K562 (cell line): ENCODE measurements around the gene MRPL3. TPM values are rescaled to one million over a fixed set of nuclear protein-coding genes. Genes with fewer than 3 reads are reported as not detected.

Experiments
- ATAC-seq: fragments of 200-7000 bp; cut with Tn5 transposase; 3 replicates; pipeline ENCODE4 v1.9.1; 2020; ENCODE audit warnings: moderate library complexity
- BruUV-seq: library from RNA; stranded (reverse); fragments of 400-500 nt; replicated peaks from 2 replicates; lab custom pipeline; 2021; lab: Mats Ljungman, UMichigan
- CTCF ChIA-PET: fragments of 300-600 bp; formaldehyde crosslinking; extraction: SDS; loops from one replicate; lab custom pipeline; 2021; ENCODE audit warnings: low intra/inter-chr PET ratio; lab: Yijun Ruan, JAX
- POLR2A ChIA-PET: fragments of 300-600, 350-650 bp; sonication (Branson Sonifier 250); formaldehyde crosslinking; extraction: SDS; loops from one replicate; lab custom pipeline; 2021; ENCODE audit warnings: antibody characterized with exemption, inconsistent platforms; lab: Yijun Ruan, JAX
- DNase-seq, 4 experiments: peaks; one replicate each; pipeline versions ENCODE4 v3.0.0 to v3.0.0-alpha.2; 2011 to 2018; ENCODE audit warnings: low spot score in 3 of 4, mixed read lengths in 3 of 4; ENCODE audit errors: extremely low read depth in 1 of 4
- FAIRE-seq: peaks from 2 replicates; lab custom pipeline; 2011; peaks lifted over from hg19 to GRCh38; lab: Jason Lieb, UNC
- H2AFZ ChIP-seq: 2 replicates; pipeline ENCODE4 v1.6.0; 2011; ENCODE audit warnings: low read depth, low read length, control low read depth, inconsistent platforms
- H3K27ac ChIP-seq: fragments of 200-600 bp; 3 replicates; pipeline ENCODE4 v1.8.0; 2011; ENCODE audit warnings: low read depth, mild to moderate bottlenecking, control low read depth, inconsistent platforms, low read length, moderate library complexity, mixed read lengths; ENCODE audit errors: extremely low read depth
- H3K27me3 ChIP-seq, 2 experiments: fragments of 300-600 bp in 1 of 2; 2 replicates in 1 of 2; 3 replicates in 1 of 2; pipeline versions ENCODE4 v1.6.0 to v1.8.0; 2011; ENCODE audit warnings: inconsistent platforms in 2 of 2, low read length in 2 of 2, mild to moderate bottlenecking in 1 of 2, mixed read lengths in 1 of 2, moderate library complexity in 1 of 2; ENCODE audit not compliant: control insufficient read depth in 2 of 2, insufficient read depth in 2 of 2
- H3K36me3 ChIP-seq: fragments of 300-600 bp; 3 replicates; pipeline ENCODE4 v1.8.0; 2011; ENCODE audit warnings: mild to moderate bottlenecking, low read length, inconsistent platforms; ENCODE audit not compliant: control insufficient read depth, insufficient read depth
- H3K4me1 ChIP-seq, 2 experiments: fragments of 200-600 bp in 1 of 2; replicated peaks in 1 of 2; 2 replicates in 1 of 2; 3 replicates in 1 of 2; pipeline versions ENCODE4 v1.5.1 to v1.8.0; 2011; ENCODE audit warnings: inconsistent platforms in 2 of 2, low read length in 2 of 2, mild to moderate bottlenecking in 1 of 2, mixed read lengths in 1 of 2, moderate library complexity in 1 of 2; ENCODE audit not compliant: control insufficient read depth in 2 of 2, insufficient read depth in 2 of 2
- H3K4me2 ChIP-seq: 2 replicates; pipeline ENCODE4 v1.6.1; 2011; ENCODE audit warnings: low read length, control low read depth, inconsistent platforms, mixed read lengths; ENCODE audit not compliant: insufficient read depth
- H3K4me3 ChIP-seq: fragments of 200-600 bp; sonication (generic), shearing (Covaris generic); 2 replicates; pipeline ENCODE4 v1.5.1; 2016; ENCODE audit warnings: control low read depth, inconsistent platforms
- H3K79me2 ChIP-seq: fragments of 200-600 bp; 3 replicates; pipeline ENCODE4 v1.8.0; 2011; ENCODE audit warnings: low read length, inconsistent platforms; ENCODE audit not compliant: control insufficient read depth, insufficient read depth
- H3K9ac ChIP-seq, 2 experiments: 2 replicates each; pipeline versions ENCODE4 v1.6.0 to v1.6.1; 2011; ENCODE audit warnings: low read depth in 2 of 2, low read length in 2 of 2, control low read depth in 1 of 2, inconsistent platforms in 1 of 2, mild to moderate bottlenecking in 1 of 2, mixed read lengths in 1 of 2; ENCODE audit not compliant: insufficient read depth in 1 of 2
- H3K9me1 ChIP-seq: one replicate; pipeline ENCODE4 v1.6.0; 2011; ENCODE audit warnings: inconsistent platforms, mild to moderate bottlenecking, low read length, moderate library complexity; ENCODE audit not compliant: control insufficient read depth, insufficient read depth
- H3K9me3 ChIP-seq: replicated peaks from 2 replicates; pipeline ENCODE4 v1.5.1; 2011; ENCODE audit warnings: low read depth, low read length, inconsistent platforms; ENCODE audit not compliant: control insufficient read depth, insufficient read depth
- H4K20me1 ChIP-seq: replicated peaks from 2 replicates; pipeline ENCODE4 v1.6.1; 2011; ENCODE audit warnings: low read length, inconsistent platforms, mixed read lengths; ENCODE audit not compliant: control insufficient read depth, insufficient read depth
- AFF4 ChIP-seq: sonication (generic); formaldehyde crosslinking; IDR thresholded peaks from 2 replicates; pipeline ENCODE4 v1.8.0; 2023; ENCODE audit warnings: mild to moderate bottlenecking, missing genetic modification reagents
- CBFA2T3 ChIP-seq: fragments of 450-650 bp; IDR thresholded peaks from 2 replicates; pipeline ENCODE4 v1.6.1; 2017
- CCAR2 ChIP-seq: fragments of 200-400 bp; formaldehyde crosslinking; IDR thresholded peaks from 2 replicates; pipeline ENCODE4 v1.6.1; 2017; ENCODE audit warnings: mild to moderate bottlenecking, low read depth, low read length
- FOXA1 ChIP-seq: fragments of 450-650 bp; IDR thresholded peaks from 2 replicates; pipeline ENCODE4 v1.6.1; 2016; ENCODE audit warnings: mild to moderate bottlenecking, borderline replicate concordance
- GATA2 ChIP-seq: sonication (generic); formaldehyde crosslinking; IDR thresholded peaks from 2 replicates; pipeline ENCODE4 v1.4.0; 2020; ENCODE audit warnings: mild to moderate bottlenecking, missing genetic modification reagents
- ID3 ChIP-seq, 2 experiments: fragments of 250-450 bp in 1 of 2; fragments of 450-650 bp in 1 of 2; sonication (Bioruptor Pico) in 1 of 2; IDR thresholded peaks; 2 replicates each; pipeline versions ENCODE4 v1.6.1 to v1.8.0; 2016 to 2021; ENCODE audit warnings: mild to moderate bottlenecking in 2 of 2, moderate library complexity in 2 of 2, missing compliant biosample characterization in 1 of 2, missing genetic modification characterization in 1 of 2
- NFIC ChIP-seq: fragments of 450-650 bp; IDR thresholded peaks from 2 replicates; pipeline ENCODE4 v1.6.1; 2017; ENCODE audit warnings: mild to moderate bottlenecking, inconsistent platforms
- VEZF1 ChIP-seq: fragments of 200-800 bp; sonication (Bioruptor generic); IDR thresholded peaks from 2 replicates; pipeline ENCODE4 v1.6.1; 2017; ENCODE audit warnings: missing genetic modification characterization, missing compliant biosample characterization
- ZKSCAN3 ChIP-seq: fragments of 250-450 bp; sonication (Bioruptor Pico); IDR thresholded peaks from 2 replicates; pipeline ENCODE4 v1.4.0; 2020
- ZNF584 ChIP-seq: fragments of 200-800 bp; sonication (Bioruptor generic); IDR thresholded peaks from 2 replicates; pipeline ENCODE4 v1.6.1; 2016; ENCODE audit warnings: low read depth, mild to moderate bottlenecking, missing genetic modification characterization, missing compliant biosample characterization
- ZNF764 ChIP-seq: fragments of 250-450 bp; sonication (Bioruptor Pico); IDR thresholded peaks from 2 replicates; pipeline ENCODE4 v1.4.0; 2020; ENCODE audit warnings: low read depth, mild to moderate bottlenecking, moderate library complexity
- in situ Hi-C: fragments of 300-500 bp; cut with MboI; formaldehyde crosslinking; loops from 4 replicates; pipeline ENCODE4 v1.15.0; 2018; ENCODE audit warnings: inconsistent platforms, mixed read lengths
- intact Hi-C: fragments of 100-400 bp; cut with micrococcal nuclease; formaldehyde crosslinking; loops from 2 replicates; pipeline ENCODE4 v1.14.2; 2022
- polyA plus RNA-seq, 8 experiments: library from polyadenylated mRNA; depleted of rRNA in 4 of 8; stranded (reverse) in 5 of 8; unstranded in 3 of 8; fragments of >200 nt; fragmentation: Nextera tagmentation in 2 of 8; fragmentation: Illumina TruSeq in 1 of 8; extraction: Ambion mirVana in 2 of 8; extraction: Trizol in 1 of 8; gene quantifications; 2 replicates each; pipeline versions ENCODE4 v1.2.1 to v1.2.3, GENCODE V29; 2011 to 2014; ENCODE audit warnings: inconsistent platforms in 1 of 8, missing spikeins in 1 of 8
- total RNA-seq, 7 experiments: library from RNA; depleted of rRNA in 6 of 7; stranded (reverse); fragments of >200 nt in 6 of 7; fragmentation: Illumina TruSeq in 2 of 7; extraction: Trizol in 2 of 7; gene quantifications; 2 replicates each; pipeline versions ENCODE4 v1.2.1 to v1.2.3, GENCODE V29; 2011 to 2021; ENCODE audit warnings: low replicate concordance in 1 of 7

MRPL3 gene
- total and polyA plus RNA-seq, 9 of the 15 experiments (the other 6 are each of a cell fraction or from before 2014, with no cell fraction given): 81.7 to 340 (median 190) TPM

- H3K9me1 ChIP-seq: no peaks in the 10 kb centered on the region
- no peak overlapping the region for H2AFZ ChIP-seq
- in situ Hi-C loops: no loop called here
- no TSS peak for BruUV-seq
- DNase-seq: no peak
- CTCF ChIA-PET: no interaction called here
- H3K4me1 ChIP-seq: no peaks in the 10 kb centered on the region; a peak in 1 of 5 replicates
- no peaks in the 10 kb centered on the region for H4K20me1 ChIP-seq
- no peak overlapping the region for H3K27ac ChIP-seq
- no peak overlapping the region for H3K4me3 ChIP-seq
- no peak for TF ChIP-seq ZNF584 (CRISPR knock-in tag)
- no peak for TF ChIP-seq CBFA2T3
- no peak for TF ChIP-seq VEZF1 (CRISPR knock-in tag)
- TF ChIP-seq CCAR2: no peak
- TF ChIP-seq NFIC: no peak
- no peak for TF ChIP-seq AFF4 (CRISPR knock-in tag)
- no peak for TF ChIP-seq GATA2 (CRISPR knock-in tag)
- no peak for TF ChIP-seq ZKSCAN3 (CRISPR knock-in tag)
- no peak for TF ChIP-seq ID3 (CRISPR knock-in tag; IDR thresholded peaks at IDR 0.05)
- no peak for TF ChIP-seq ID3 (tag; IDR thresholded peaks at IDR 0.05)
- no peak for TF ChIP-seq ZNF764
- no peak for TF ChIP-seq FOXA1
- TF ChIP-seq, all 486 proteins: peak for 0
- FAIRE-seq: no peak
- intact Hi-C loops: no loop called here
- Histone ChIP-seq H3K9ac (no peak overlapping the region), H3K4me2 (no peak overlapping the region), H3K9me3 (no peaks in the 10 kb centered on the region), H3K27me3 (no peaks in the 10 kb centered on the region), H3K36me3 (peaks cover 47% of the 10 kb centered on the region), H3K79me2 (peaks cover 52% of the 10 kb centered on the region)
- POLR2A ChIA-PET: no interaction called here
- ATAC-seq: no peak
Measured at GRCh38 chr3:131474115-131474514, 28.7 kb downstream of the MRPL3 start.
